Measurements from ENCODE around the gene DGKE. TPM values are rescaled to one million over a fixed set of nuclear protein-coding genes. Genes with fewer than 3 reads are reported as not detected.
A peak's percentile ranks its signal among the peaks of the same experiment; 100 is the strongest.

Gene DGKE
- total RNA-seq, 1 experiment from 2014 or later: 2.0 TPM

DNA sequence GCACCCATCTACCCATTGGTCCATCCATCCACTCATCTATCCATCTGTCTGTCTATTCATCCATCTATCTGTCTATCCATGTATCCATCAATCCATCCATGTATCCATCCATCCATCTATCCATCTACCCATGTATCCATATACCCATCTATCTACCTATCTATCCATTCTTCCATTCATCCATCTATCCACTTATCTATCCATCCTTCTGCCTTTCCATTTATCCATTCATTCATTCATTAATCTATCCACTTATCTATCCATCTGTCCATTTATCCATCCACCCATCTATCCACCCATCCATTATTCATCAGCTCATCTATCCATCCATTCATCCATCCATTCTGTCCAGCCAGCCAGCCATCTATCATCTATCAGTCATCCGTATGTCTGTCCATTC lies 58.4 kb downstream of the DGKE start:
- H3K4me1 ChIP-seq (replicated peaks): no peaks in the 10 kb centered on the region
- no peak for DNase-seq (ENCODE audit: low read depth in 1 of 2, low spot score in 2 of 2)
- H3K27me3 ChIP-seq (replicated peaks): no peaks in the 10 kb centered on the region
- peaks cover 74% of the 10 kb centered on the region for H3K36me3 ChIP-seq
- H3K27ac ChIP-seq: no peak overlapping the region
- peaks cover 4% of the 10 kb centered on the region; the same call in 1 of the 2 replicates for H3K9me3 ChIP-seq (replicated peaks)
- H3K4me3 ChIP-seq: no peak overlapping the region

DNA sequence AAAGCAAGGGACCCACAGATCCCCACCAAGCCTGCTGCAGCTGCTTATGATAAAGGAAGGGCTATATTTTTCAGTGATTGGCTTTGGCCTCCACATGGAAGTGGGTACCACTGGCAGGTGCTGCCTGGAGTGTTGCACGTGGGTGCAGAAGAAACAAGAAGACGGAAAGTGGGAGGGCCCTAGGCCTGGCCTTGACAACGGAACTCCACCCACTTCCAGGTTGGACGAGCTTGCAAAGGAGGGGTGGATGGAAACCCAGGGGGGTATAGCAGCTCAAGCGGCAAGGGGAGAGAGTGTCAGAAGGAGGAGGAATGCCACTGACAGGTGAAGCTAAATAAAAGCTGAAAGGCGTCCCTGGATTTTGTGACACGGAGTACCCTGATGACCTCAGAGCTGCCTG lies 59.6 kb downstream of the DGKE start:
- Histone ChIP-seq H3K36me3 (peaks cover 78% of the 10 kb centered on the region), H3K4me3 (no peak overlapping the region), H3K27ac (no peak overlapping the region), H3K9me3 (replicated peaks) (no peaks in the 10 kb centered on the region), H3K4me1 (replicated peaks) (no peaks in the 10 kb centered on the region), H3K27me3 (replicated peaks) (no peaks in the 10 kb centered on the region)
- no peak for DNase-seq (ENCODE audit: low read depth in 1 of 2, low spot score in 2 of 2)

DNA sequence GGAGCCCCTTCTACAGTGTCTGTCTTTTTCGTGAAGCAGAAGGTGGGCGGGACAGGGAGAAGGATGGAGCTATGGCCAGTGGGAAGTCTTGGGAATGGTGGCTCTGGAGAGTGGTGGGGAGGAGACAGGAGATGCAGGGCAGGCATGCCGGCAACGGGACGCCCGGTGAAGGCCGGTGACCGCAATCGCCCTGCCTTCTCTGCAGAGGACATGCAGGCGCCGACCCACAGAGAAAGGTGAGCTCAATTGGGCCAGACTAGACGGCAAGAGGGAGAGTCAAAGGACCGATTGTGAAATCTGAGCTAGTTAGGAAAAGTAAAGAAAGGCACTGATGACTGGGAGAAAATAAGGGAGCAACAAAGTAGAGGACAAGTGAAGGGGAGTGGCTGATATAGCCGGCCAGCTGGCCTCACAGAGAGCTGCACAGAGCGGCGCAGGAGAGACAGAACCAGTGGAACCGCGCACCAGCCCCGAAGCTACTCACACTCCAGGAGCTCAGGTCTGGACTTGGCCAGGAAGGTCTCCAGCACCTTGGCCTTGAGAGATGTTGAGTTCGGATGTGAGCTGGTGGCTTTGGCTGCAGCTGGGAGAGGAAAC lies 61.0 kb downstream of the DGKE start:
- no peak for DNase-seq (ENCODE audit: low read depth in 1 of 2, low spot score in 2 of 2)
- peaks cover 89% of the 10 kb centered on the region for H3K36me3 ChIP-seq

DNA sequence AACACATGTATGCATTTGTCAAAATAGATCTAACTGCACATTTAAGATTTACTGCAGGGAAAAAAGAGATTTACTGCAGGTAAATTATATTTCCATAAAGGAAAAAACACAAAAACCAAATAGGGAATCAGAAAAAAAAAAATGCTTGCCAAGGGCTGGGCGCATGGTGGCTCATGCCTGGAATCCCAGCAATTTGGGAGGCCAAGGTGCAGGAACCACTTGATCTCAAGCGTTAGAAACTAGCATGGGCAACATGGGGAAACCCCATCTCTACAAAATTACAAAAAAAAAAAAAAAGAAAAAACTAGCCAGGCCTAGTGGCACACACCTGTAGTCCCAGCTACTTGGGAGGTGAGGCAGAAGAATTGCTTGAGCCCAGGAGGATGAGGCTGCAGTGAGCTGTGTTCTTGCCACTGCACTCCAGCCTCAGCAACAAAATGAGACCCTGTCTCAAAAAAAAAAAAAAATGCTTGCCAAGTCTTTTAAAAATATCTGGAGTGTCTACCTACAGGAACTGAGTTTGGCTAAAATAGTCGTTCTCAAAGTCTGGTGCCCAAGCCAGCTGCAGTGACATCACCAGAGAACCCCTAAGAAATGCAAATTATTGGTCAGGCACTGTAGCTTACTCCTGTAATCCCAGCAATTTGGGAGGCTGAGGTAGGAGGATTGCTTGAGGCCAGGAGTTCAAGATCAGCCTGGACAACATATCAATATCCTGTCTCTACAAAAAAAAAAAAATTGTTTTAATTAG lies 62.4 kb downstream of the DGKE start:
- H3K36me3 ChIP-seq: peaks cover 89% of the 10 kb centered on the region

More for the DNA sequence above, 61.0 kb downstream of the DGKE start:
- H3K27ac ChIP-seq: no peak overlapping the region
- no peaks in the 10 kb centered on the region for H3K27me3 ChIP-seq (replicated peaks)
- no peaks in the 10 kb centered on the region for H3K4me1 ChIP-seq (replicated peaks)
- no peaks in the 10 kb centered on the region for H3K9me3 ChIP-seq (replicated peaks)
- no peak overlapping the region for H3K4me3 ChIP-seq

DNA sequence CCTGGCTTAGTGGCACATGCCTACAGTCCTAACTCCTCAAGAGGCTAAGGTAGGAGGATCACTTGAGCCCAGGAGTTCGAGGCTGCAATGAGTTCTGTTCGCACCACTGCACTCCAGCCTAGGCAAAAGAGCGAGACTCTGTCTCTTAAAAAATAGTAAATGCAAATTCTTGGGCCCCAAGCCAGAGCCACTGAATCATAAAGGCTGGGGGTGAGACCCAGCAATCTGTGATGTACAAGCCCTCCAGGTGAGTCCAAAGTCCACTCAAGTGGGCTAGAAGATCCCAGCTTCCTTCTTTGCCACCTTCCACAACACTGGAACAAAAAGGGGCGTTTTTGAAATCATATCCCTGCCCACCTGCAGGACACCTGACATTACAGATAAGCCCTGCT lies 63.0 kb downstream of the DGKE start:
- peaks cover 5% of the 10 kb centered on the region for H3K4me1 ChIP-seq (replicated peaks)
- H3K9me3 ChIP-seq (replicated peaks): no peaks in the 10 kb centered on the region
- no peaks in the 10 kb centered on the region for H3K27me3 ChIP-seq (replicated peaks)
- DNase-seq (ENCODE audit: low read depth in 1 of 2, low spot score in 2 of 2): no peak
- H3K27ac ChIP-seq: no peak overlapping the region
- peaks cover 89% of the 10 kb centered on the region for H3K36me3 ChIP-seq
- H3K4me3 ChIP-seq: no peak overlapping the region

More for the DNA sequence above, 62.4 kb downstream of the DGKE start:
- no peaks in the 10 kb centered on the region for H3K27me3 ChIP-seq (replicated peaks)
- no peak for DNase-seq (ENCODE audit: low read depth in 1 of 2, low spot score in 2 of 2)
- no peak overlapping the region for H3K27ac ChIP-seq
- H3K9me3 ChIP-seq (replicated peaks): no peaks in the 10 kb centered on the region
- H3K4me3 ChIP-seq: no peak overlapping the region
- H3K4me1 ChIP-seq (replicated peaks): no peaks in the 10 kb centered on the region

DNA sequence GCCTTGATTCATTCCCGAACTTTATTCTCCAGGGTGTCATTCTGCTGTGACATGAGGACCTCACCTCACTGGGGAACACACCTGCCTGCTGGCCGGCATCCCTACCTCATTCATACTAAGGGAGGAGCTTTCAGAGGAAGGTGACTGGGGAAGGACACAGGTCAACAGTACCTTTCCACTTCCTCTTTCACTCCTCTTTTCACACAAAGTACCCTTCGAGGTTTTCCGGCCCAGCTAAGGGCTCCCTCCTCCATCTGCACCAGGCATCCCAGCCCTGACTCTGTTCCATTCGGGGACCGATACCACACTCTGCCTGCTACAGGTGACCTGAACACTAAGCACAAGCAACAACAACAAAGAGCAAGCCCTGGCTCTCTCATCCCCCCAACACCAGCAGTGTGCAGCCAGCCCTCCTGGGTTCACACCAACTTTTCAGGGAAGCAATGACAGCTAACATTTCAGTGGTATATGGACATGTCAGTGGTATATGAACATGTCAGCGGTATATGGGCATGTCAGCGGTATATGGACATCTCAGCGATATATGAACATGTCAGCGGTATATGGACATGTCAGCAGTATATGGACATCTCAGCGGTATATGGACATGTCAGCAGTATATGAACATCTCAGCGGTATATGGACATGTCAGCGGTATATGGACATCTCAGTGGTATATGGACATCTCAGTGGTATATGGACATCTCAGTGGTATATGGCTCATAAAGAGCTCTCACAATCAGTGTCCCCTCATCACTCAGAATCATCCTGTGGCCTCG lies 63.9 kb downstream of the DGKE start:
- H3K27me3 ChIP-seq (replicated peaks): no peaks in the 10 kb centered on the region
- H3K4me3 ChIP-seq: no peak overlapping the region
- DNase-seq (ENCODE audit: low read depth in 1 of 2, low spot score in 2 of 2): no peak
- H3K36me3 ChIP-seq: peaks cover 89% of the 10 kb centered on the region
- no peak overlapping the region for H3K27ac ChIP-seq
- H3K4me1 ChIP-seq (replicated peaks): peaks cover 13% of the 10 kb centered on the region
- H3K9me3 ChIP-seq (replicated peaks): 0 out of 2 replicates have a peak, but pooled peaks cover 4% of the 10 kb centered on the region

DNA sequence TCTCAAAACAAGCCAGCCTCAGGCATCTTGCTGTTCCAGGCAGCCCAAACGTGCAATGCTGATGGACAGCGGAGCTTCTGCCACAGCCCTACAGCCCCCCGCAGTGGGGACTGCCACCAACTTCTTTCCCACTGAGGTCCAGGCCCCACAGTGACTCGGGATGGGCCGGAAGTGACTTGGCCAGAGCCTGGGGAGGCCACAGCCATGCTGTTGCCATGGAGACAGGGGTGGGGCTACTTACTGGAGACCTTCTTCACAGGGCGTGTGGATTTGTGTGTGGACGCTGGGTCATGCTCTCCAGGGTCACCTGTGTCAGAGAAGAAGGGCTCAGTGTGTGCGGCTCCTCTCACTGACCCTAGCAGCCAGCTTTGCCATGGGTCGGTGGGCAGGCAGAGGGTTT lies 64.9 kb downstream of the DGKE start:
- no peaks in the 10 kb centered on the region for H3K27me3 ChIP-seq (replicated peaks)
- no peak for DNase-seq (ENCODE audit: low read depth in 1 of 2, low spot score in 2 of 2)
- peaks cover 14% of the 10 kb centered on the region for H3K4me1 ChIP-seq (replicated peaks)
- no peak overlapping the region for H3K27ac ChIP-seq
- H3K4me3 ChIP-seq: no peak overlapping the region
- H3K9me3 ChIP-seq (replicated peaks): 0 out of 2 replicates have a peak, but pooled peaks cover 4% of the 10 kb centered on the region
- H3K36me3 ChIP-seq: peaks cover 91% of the 10 kb centered on the region

DNA sequence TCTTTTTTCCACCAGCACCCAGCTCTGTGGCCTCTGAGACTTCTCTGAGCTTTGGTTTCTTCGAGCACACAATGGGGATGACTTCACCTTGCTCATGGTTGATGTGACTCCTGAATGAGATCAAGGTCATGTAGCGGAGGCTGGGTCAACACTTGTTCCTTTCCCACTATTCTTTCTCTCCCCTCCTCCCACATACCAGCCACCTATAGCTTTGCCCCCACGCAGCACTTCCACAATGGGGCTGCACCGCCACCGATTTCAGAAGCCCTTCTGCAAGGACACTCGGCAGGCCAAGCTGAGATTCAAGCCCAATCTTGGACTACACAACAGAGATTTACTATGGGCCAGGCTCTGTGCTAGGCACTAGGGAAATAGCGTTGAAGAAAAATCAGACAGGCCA lies 65.5 kb downstream of the DGKE start:
- H3K4me3 ChIP-seq: no peak overlapping the region
- peaks cover 91% of the 10 kb centered on the region for H3K36me3 ChIP-seq
- peaks cover 14% of the 10 kb centered on the region for H3K4me1 ChIP-seq (replicated peaks)
- no peak overlapping the region for H3K27ac ChIP-seq
- DNase-seq (ENCODE audit: low read depth in 1 of 2, low spot score in 2 of 2): no peak
- 0 out of 2 replicates have a peak, but pooled peaks cover 4% of the 10 kb centered on the region for H3K9me3 ChIP-seq (replicated peaks)
- no peaks in the 10 kb centered on the region for H3K27me3 ChIP-seq (replicated peaks)

DNA sequence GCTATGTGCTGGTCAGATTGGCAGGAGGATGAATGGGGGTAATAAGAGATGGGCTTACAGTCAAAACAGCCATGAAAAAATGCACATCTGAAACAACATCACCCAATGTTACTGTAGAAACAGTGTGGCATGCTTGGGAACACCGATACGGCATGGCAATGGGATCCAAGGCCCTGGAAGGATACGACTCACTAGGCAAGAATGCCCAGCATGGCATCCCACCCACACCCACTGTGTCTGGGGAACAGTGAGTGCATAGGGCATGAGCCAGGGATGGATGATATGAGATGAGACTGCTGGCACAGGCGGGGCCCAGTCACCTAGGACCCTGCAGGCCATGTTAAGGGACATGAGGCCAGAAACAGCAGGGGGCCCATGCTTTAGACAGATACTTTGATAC lies 68.4 kb downstream of the DGKE start:
- H3K4me1 ChIP-seq (replicated peaks): peaks cover 14% of the 10 kb centered on the region
- H3K27ac ChIP-seq: peak overlapping the region; percentile 52
- peak; percentile 37 to 76 for DNase-seq (ENCODE audit: low read depth in 1 of 2, low spot score in 2 of 2)
- H3K4me3 ChIP-seq: no peak overlapping the region
- 0 out of 2 replicates have a peak, but pooled peaks cover 4% of the 10 kb centered on the region for H3K9me3 ChIP-seq (replicated peaks)
- peaks cover 95% of the 10 kb centered on the region for H3K36me3 ChIP-seq
- H3K27me3 ChIP-seq (replicated peaks): no peaks in the 10 kb centered on the region

DNA sequence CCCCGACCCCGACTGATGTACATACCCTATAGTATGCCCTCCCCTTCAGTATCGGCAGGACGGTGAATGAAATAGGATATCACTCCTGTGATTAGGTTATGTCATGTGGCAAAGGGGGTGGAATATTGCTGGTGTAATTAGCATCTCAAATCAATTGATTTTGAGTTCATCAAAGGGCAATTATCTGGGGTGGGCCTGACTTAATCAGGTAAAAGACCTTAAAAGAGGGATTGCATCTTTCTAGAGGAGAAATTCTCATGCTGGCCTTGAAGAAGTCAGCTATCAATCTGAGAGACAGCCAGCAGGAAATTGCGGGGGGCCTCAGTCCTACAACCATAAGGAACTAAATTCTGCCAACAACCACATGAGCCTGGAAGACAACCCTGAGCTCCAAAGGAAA lies 69.6 kb downstream of the DGKE start:
- Histone ChIP-seq H3K9me3 (replicated peaks) (0 out of 2 replicates have a peak, but pooled peaks cover 4% of the 10 kb centered on the region), H3K36me3 (peaks cover 95% of the 10 kb centered on the region), H3K4me3 (no peak overlapping the region), H3K4me1 (replicated peaks) (peaks cover 14% of the 10 kb centered on the region), H3K27ac (no peak overlapping the region), H3K27me3 (replicated peaks) (no peaks in the 10 kb centered on the region)
- no peak for DNase-seq (ENCODE audit: low read depth in 1 of 2, low spot score in 2 of 2)

DNA sequence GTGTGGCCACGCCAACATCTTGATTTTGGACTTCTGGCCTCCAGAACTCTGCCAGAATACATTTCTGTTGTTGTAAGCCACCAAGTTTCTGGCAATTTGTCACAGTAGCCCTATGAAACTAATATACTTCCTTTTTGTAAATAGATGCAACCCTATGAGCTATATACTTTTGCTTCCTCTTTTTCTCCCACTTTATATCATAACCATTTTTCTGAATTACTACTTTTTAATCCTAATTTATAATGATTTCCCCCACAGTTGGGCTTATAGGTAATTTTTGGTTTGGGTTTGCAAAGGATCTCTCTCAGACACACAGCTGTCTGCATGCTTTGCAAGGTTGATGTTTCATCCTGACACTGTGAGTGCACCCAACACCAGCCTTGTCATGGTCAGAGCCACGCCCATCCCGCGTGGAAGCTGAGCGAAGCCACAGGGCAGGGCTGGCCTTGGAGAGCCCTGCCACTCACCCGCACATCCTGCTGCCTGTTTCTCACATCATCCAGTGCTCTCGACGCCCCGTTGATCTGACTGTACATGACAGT lies 74.1 kb downstream of the DGKE start:
- peaks cover 11% of the 10 kb centered on the region for H3K4me1 ChIP-seq (replicated peaks)

DNA sequence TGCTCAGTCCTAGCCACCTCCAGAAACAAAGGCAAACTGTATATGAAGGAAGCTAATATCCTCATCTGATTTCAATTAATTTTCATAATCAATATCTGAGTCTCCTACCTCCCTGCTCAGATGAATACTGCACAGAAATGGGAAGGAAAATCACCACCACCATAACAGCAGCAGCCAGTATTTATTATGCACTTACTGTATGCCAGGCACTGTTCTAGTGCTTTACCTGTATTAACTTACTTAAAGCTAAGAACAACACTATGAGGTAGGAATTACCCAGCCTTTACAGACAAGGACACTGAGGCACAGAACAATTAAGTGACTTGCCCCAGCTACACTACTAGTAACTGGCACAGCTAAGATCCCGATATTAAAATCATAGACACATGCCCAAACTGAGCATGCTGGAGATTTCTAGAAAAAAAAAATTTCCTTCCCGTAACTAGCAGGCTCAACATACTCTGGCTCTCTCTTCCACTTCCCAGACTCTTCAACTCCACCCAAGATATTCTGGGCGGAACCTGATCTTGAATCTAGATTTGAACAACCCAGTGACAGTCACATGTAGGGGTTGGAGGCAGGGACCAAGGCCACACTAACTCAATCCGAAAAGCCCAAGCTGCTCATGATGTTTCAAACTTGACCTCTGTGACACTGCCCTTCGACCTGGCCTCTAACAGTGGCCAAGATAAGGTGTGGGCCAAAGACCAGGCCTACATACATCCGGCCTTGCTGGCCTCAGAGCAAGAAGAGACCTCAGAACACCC lies 76.0 kb downstream of the DGKE start:
- Histone ChIP-seq H3K36me3 (peaks cover 37% of the 10 kb centered on the region), H3K4me3 (no peak overlapping the region)
- DNase-seq (ENCODE audit: low read depth in 1 of 2, low spot score in 2 of 2): peak in 1 of 2 experiments; percentile 25

More for the DNA sequence above, 74.1 kb downstream of the DGKE start:
- Histone ChIP-seq H3K27ac (no peak overlapping the region), H3K27me3 (replicated peaks) (no peaks in the 10 kb centered on the region), H3K4me3 (no peak overlapping the region), H3K36me3 (peaks cover 52% of the 10 kb centered on the region), H3K9me3 (replicated peaks) (no peaks in the 10 kb centered on the region)
- DNase-seq (ENCODE audit: low read depth in 1 of 2, low spot score in 2 of 2): peak in 1 of 2 experiments; percentile 31

More for the DNA sequence above, 76.0 kb downstream of the DGKE start:
- no peaks in the 10 kb centered on the region for H3K27me3 ChIP-seq (replicated peaks)
- H3K9me3 ChIP-seq (replicated peaks): no peaks in the 10 kb centered on the region
- no peak overlapping the region for H3K27ac ChIP-seq
- H3K4me1 ChIP-seq (replicated peaks): peaks cover 19% of the 10 kb centered on the region

Measured in SJSA1 (cell line).